ENCODE results near the gene PPY.

DNA sequence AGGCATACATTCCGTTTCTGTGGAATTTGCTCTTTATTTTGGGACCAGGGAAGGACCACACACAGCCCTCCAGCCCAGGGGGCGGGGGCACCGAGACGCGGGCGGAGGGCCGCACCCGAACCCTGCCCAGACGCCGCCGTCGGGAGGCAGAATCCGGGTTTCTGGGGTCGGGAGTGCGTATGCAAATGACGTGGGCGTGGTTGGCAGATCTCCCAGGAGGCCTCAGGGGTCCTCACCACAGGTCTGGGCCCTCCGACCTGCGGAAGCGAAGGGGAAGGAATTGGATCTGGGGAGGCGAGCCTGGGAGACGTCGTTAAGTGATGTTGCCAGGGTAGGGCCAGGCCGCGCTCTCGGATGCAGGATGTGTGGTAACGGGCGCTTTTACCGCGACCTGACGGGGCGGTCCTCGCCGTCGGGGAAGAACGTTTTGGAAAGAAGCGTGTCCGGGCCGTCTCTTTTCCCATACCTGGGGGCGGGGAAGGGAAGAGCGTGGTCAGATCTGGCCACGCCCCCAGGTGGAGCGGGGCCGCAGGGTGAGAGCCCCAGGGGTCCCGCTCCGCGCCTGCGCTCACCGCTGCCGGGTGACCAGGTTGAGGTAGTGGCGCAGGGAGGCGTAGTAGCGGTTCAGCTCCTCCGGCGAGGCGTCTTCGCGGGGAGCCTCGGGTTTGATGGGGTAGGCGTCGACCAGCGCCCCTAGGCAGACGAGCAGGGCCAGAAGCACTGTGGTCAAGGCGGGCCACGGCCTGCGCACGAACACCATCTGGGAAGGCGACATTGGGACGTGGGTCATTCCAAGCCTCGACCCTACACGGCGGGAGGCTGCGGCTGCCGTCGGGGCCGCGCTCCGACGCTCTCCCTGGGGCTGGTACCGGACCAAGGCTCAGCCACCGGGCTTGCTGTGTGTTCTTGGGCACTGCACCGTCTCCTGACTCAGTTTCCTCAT lies 10.7 kb upstream of the PPY start:
- TF ChIP-seq, protein P1, sequence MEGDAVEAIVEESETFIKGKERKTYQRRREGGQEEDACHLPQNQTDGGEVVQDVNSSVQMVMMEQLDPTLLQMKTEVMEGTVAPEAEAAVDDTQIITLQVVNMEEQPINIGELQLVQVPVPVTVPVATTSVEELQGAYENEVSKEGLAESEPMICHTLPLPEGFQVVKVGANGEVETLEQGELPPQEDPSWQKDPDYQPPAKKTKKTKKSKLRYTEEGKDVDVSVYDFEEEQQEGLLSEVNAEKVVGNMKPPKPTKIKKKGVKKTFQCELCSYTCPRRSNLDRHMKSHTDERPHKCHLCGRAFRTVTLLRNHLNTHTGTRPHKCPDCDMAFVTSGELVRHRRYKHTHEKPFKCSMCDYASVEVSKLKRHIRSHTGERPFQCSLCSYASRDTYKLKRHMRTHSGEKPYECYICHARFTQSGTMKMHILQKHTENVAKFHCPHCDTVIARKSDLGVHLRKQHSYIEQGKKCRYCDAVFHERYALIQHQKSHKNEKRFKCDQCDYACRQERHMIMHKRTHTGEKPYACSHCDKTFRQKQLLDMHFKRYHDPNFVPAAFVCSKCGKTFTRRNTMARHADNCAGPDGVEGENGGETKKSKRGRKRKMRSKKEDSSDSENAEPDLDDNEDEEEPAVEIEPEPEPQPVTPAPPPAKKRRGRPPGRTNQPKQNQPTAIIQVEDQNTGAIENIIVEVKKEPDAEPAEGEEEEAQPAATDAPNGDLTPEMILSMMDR (IDR thresholded peaks at IDR 0.05) = no peak
- no peak for TF ChIP-seq POLR2A (IDR thresholded peaks at IDR 0.05)
